Hematopoietic multipotent progenitor cell treated with erythropoietin and hydrocortisone succinate and interleukin-3 and kit ligand, for 15 days (in vitro differentiated cells): ENCODE results near the gene P2RY6.
"Not testable (repeated sequence)": the region's sequence is repeated elsewhere in the genome, so short reads cannot be mapped to it uniquely, and the experiment has no call there.

ENCODE experiments used
- DNase-seq: peaks from one replicate; pipeline ENCODE4 v3.0.0-alpha.2; 2015; ENCODE audit warnings: low spot score

P2RY6 gene

DNA sequence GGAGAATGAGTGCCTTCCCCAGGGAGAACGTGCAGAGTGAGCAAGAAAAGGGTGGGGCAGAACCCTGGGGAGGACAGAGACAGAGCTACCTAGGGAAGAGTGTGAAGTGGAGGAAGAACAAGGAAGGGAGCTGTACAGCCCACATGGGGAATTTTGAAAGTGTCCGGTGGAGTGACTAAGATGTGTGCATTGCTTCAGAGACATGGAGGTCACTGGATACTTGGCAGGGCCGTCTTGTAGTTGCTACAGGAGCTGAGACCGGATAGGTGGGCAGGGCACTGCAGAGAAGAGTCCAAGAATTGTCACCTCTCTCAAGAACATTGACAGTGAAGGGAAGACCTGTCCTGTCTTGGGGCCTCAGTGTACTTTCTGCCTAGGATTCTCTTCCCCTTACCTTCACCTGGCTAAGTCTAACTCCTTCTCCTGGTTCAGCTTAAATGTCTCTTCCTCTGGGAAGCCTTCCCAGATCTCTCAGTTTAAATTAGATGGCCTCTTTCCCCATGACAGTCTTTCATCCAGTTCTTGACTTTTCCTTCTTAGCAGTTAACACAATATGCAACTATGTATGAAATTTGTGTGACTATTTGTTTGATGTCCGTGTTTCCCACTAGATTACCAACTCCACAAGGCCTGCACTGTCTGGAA lies 9.2 kb upstream of the P2RY6 start:
- DNase-seq: no peak

DNA sequence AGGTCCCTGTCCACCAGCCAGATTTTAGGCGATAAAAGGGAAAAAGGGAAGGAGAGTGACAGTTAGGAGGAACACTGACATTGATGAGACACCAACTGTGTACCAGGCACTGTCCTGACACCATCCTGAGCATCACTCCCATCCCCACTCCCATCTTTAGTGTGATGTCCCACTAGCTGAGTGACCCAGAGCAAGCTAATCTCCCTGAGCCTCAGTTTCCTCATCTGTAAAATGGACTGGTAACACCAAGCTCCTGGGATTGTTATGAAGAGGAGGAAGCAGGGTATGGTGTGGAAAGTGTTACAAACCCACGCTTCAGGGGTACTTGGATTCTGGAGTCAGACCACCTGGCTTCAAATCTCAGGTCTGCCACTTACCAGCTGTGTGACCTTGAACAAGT lies 8.5 kb upstream of the P2RY6 start:
- no peak for DNase-seq

DNA sequence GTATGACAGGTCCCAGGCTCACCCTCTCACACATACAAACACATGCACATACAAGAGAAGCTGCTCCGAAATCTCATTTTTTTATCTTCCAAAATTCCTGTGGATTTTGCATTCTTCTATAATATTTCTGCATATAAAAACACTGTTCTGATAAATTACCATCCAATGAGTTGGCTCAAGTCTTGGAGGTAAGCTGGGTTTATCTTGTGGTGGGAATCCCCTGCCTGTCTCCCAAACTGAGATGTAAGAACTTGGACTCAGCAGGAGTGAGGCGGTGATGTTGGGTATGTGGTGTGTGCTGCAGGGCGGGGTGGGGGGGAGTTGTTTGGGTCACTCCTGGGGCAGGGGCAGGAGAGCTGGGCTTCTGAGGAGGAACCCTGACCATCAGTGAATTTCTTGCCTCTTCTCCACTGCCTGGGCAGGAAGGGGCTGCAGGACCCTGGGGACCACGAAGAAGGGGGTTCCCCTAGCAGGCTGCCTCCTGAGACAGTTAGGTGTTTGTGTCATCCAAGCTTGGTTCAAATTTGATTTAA lies 6.8 kb upstream of the P2RY6 start:
- no peak for DNase-seq

DNA sequence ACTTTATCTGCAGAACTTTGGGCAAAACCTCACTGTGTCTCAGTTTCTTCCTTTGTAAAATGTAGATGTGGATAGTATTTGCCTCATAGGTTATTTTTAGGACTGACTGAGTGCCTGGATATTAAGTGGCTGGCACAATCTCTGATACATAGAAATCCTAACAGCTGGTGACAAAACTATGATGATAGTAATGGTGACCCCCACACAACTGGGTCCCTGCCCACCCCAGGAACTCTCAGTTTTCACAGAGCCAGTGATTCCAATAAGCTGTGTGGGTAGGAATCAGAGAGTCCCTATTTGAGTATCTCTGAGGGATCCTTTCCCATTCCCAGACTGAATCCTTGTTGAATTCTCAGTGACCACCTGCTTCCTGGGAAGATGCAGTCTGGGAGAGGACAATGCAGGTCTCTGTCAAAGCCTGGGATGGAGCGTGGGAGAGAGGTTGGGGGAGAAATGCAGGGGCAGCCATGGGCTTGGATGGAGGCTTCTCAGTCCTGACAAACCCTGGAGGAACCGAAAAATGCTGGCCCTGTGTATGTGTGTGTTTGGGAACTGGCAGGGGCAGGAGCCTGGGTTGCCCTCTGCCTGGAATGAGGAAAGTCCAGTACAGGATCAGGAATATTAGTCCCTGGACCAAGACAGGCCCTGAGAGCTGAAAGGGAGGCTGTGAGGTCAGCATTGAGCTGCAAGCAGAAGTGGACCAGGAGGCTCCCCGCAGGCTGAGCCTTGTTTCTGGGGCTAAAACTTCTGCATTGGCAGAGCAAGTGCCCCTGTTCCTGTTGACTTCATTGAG lies 6.1 kb upstream of the P2RY6 start:
- no peak for DNase-seq

DNA sequence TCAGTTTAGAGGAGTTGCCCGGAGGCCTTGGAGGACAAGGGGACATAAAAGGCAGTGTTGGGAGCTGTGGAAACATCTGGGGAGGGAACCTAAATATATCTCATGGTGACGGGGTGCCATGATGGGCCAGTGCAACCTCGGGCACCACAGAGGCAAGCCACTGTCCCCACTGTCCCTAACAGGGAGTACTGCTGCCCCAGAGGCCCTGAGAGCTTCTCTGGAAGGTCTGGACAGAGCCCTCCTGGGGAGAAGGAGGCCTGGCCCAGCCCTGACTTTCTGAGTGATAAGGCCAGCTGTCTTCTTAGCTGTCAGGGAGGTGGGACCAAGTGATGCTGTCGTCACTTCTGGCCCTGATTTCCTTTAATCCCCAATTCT lies 5.5 kb upstream of the P2RY6 start:
- DNase-seq: no peak

DNA sequence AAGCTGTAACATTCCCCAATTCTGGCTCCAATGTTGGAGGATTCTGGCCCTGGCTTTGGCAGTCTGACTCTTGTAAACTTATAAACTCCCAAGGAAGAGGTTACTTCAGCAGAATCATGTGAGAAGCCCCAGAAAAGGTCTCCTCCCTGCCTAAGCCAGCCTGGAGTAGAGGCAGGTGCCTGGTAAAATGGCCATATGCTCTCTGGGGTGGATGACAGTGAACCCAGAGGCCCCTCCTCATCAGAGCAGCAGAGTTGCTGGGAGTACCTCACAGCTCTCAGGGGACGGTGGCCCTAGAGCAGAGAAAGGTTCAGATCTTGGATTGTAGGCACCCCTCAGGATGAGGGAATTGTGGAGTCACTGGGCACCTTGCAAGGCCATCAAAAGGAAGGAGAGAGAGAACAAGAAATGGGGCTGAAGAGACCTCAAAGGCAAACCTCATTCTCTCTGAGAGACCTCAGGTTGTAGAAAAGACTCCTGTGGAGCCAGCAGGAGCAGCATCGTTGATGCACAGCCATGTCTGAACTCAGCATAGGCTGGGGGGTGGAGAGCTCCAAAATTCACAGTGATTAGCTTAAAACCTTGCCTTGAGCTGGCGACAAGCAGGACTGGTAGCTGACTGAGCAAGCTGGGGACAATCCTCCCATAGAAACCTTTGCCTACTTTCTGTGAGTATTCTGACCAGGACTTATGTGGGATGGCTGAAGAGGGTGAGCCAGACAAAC lies 4.9 kb upstream of the P2RY6 start:
- DNase-seq: no peak

DNA sequence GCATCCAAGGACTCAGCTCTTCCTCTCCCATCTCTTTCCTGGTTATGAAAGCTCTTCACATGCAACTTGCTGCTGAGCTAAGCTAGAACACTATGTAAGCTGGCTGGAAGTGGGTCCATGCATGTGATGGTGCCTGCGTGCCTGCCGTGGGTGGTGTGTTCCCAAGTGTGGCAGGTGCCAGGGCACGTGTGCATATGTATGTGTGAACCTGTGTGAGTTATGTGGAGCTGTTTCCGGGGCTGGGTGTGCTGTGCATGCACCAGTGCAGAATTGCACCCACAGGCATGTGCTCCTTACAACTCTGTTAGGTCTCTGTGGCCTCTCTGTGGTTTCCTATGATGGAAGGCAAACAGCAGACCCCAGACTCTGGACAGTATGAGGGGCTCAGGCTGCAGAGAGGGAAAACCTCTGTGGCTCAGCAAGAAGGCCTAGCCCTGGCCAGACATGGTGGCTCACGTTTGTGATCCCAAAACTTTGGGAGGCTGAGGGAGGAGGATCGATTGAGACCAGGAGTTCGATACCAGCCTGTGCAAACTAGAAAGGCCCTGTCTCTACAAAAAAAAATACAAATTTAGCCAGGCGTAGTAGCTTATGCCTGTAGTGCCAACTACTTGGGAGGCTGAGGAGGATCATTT lies 4.1 kb upstream of the P2RY6 start:
- no peak for DNase-seq

DNA sequence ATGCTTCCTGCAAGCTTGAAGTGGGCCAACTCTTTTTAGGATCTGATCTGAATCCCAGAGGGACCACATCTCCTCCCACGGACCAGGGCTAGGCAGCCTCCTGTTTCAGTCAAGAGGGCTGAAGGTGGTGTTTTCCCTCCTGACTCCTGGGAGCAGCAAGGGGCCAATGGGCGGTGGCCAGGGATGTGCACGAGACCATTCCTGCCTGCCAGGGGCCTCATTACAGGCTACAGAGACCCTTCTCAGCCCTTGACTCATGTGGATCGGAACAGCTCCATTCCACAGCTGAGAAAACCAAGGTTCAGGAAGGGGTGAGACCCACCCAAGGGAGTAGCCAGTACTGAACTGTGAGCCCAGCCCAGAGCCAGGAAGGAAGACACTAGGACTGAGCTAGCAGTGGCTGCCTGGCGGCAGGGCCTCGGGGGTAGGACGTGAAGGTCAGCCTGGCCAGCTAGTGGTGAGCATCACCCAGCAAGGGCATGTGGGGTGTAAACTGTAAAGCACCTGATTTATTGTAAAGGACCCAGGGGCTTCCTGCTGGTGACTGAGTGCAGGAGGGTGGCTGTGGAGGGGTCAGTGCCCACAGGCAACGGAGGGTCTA lies 3.4 kb upstream of the P2RY6 start:
- no peak for DNase-seq

DNA sequence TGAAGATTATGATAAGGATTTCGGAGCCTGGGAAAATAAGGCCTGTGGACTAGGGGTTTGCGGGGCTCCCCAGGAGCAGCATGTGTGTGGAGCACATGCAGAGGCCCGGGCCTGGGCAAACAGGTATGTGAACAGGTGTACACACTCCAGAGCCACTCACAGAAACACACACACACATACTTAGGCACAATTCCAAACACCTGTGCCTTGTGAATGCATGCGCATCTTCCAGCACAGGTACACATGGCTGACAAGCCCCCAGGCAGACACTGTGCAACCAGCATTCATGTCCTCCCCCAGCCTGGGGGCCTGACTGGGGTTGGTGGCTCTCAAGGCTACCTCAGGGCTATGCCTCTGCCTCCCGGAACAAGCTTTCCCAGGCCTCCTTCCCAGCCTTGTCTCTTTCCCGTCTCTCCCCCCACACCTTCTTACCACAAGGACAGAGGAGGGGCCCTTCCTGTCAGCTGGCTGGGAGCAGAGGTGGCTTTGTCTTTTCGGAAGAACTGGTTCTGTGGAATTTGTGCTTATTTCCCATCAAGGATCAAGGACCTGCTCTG lies 2.6 kb upstream of the P2RY6 start:
- DNase-seq: no peak

DNA sequence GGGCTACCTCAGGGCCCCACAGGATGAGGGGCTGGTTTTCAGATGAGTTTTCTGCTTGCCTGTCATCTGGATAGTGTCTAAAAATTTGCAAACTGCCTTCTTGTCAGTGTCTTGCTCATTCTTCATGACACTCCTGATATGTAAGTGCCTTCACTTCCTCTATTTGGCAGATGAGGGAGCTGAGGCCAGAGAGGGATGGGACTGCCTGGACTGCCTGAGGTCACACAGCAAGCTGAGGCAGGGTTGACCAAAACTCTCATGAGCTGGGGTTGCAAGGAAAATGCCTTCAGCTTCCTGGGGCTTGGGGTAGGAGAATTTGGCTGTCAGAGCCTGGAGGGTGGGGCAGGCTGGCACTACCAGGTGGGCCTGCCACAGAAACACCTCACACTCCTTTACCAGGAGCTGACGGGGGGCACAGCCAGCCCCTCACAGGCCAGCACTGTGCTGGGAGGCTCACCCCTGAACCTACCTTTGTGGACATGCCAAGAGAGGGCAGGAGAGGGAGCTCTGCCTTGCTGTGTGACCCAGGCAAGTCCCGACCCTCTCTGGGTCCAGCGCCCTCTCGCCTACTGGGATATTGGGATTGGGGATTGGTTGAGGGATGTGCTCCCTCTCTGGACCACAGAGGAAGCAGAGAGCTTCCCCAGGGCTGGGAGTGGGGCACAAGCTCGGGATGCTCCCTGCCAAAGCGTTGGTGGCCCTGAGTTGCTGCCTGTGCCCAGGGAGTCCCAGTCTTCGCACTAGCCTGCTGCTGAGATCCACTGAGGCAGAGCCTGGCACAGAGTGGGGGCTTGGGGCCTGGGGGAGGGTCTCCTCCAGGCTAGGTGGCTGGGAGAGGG lies 1.9 kb upstream of the P2RY6 start:
- no peak for DNase-seq

DNA sequence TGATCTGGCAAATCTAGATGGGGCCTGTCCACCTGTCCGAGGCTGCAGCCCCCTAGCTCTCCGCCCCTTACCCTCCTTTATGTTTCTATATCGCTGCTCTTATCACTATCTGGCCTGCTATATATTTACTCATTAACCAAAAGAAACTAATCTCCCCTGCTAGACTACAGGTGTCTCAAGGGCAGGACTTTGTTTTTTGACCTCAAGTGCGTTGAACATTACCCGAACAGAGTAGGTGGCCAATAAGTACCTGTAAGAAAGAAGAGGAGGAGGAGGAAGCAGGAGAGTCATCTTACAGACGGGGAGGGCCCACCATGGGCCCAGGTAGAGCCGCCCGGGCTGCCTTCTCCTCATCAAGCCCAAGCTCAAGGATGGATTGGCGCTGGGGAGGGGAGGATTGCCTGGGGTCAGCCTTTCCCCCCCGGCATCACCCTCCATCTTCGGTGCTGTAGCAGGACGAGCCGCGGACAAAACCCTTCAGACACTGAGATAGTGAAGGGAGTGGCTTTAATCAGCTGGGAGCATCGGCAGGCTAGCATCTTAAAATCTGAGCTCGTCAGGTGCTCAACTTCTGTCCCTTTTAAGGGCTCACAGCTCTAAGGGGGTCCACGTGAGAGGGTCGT lies 1.2 kb upstream of the P2RY6 start:
- no peak for DNase-seq

DNA sequence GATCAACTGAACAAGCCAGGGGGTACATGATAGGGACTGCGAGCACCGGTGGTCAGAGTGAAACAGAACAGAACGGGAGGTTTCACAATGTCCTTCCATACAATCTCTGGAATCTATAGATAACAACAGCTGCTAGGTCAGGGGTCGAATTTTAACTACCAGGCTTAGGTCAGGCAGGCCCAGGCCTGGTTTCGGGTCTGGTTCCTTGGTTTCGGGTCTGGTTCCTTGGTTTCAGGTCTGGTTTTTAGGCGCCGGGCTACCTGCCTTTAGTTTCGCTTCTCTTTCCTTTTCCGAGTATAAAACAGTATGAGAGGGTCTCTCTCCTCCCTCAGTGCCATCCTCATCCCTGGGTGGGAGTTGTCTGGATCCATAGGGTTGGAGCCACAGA lies 666 bp upstream of the P2RY6 start:
- not testable (repeated sequence) for DNase-seq

DNA sequence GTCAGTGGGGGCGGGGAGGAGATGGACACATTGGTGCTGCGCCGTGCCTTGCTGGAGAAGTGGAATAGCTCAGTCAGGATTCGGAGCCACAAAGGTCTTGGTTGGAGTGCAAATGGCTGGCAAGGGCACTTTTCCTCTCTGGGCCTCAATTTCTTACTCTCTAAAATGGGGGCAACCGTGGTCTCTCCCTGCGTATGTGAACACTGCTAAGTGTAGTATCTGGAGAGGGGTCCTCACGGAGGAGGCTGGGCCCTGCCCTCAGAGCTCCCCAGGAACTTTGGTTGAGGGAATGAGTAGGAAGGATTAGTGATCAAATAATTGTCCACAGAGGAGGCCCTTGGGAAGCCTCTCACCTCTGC lies 521 bp downstream of the P2RY6 start:
- DNase-seq: no peak

DNA sequence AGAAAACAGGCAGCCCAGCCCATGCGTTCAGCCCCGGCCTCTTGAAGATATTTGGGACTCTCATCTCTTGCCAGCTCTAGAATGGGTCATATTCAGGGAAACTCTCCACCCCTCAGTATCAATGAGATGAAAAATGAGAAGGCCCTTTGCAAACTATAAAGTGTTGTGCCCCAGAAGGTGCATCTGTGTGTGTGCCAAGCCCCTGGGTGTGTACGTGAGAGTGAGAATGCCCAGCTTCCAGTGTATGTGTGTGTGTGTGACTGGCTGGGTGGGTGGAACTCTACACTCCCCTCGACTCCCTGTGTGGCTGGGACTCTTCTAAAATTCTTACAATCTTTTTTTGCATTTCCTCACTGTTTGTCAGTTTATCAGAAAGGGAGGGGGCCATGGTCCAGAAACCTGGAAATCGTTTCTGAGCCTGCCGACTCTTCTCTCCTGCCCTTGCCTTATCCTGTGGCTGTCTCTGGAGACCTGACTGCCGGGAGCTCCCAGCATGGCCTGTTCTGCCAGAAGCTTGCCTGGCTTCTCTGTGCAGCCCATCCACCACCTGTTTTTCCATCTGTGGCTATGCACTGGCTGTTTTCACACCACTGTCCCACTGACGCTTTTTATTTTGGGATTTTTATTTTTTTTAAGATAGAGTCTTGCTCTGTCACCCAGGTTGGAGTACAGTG lies 1.2 kb downstream of the P2RY6 start:
- DNase-seq: no peak

DNA sequence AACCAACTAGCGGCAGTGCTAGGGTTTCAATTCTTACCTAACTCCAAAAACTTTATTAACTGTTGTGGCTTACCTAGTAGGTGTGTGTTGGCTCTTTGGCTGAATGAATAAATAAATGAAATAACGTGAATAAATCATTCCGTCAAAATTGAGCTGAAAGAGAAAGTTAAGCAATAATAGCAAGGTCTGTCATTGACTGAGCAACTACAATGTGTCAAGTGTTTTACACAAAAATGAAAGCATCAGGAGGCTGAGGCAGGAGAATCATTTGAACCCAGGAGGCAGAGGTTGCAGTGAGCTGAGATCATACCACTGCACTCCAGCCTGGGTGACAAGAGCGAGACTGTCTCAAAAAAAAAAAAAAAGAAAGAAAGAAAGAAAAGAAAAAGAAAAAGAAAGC lies 2.1 kb downstream of the P2RY6 start:
- DNase-seq: not testable (repeated sequence)

DNA sequence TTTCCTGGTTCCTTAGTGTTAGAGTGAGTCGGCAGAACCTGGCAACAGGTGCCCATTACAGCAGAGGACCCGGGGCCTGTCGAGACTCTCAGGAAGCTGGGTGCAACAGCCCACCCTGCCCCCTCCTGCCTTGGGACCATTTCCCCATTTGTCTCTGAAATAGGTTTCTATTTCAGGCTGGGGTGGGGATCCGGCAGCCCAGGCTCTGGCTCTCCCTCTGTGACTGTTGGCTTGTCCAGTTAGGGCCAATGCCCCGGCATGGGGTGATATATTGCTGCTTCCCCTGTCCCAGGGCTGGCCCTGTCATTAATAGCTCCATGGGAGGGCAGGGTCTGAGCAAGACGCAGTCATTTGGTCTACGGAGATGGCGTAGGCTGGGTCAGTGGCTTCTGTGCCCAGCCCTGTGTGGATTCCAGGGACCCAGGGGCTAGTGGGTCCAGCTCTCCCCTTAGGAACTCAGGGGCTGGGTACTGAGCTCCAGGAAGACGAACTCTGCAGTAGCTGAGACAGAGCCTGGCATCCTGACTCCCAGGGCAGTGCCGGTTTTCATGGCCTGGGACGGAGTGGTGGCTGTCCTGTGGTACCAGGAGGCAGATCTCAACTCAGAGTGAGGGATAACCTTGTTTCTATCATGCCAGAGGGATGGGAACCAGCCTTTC lies 2.7 kb downstream of the P2RY6 start:
- no peak for DNase-seq

DNA sequence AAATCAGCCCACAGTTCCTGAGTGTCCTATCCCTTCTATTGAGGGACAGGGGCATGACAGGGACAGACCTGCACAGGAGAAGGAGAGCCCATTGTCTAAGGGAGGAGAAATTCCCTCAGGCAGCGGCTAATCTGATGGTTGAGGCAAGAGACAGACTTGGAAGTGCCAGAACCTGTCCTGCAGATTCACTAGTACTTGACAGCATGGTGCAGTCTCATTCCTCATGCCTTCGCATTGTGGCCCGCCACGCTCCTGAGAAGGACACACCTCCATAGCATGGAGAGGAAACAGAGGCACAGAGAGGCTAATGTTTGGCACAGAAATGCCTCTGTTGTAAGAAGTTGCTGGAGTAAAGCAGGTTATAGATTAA lies 3.2 kb downstream of the P2RY6 start:
- DNase-seq: no peak

DNA sequence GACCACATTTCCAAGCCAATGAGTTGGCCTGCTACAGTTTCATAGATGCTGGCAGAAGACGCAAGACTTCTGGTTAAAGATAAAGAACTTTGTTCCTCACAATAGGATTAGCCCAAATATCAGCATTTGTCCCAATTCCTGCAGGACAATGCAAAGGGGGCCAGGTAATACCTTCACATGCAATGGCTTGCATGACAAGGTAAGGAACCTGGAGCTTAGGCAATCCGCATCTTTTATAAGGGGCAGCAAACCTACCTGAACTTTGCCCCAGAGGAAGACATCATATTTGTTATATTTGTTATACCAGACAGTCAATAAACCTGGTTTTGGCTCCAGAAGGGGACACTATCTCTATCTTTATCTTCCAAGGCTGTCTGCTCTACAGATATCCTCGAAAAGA lies 5.3 kb downstream of the P2RY6 start:
- DNase-seq: no peak

DNA sequence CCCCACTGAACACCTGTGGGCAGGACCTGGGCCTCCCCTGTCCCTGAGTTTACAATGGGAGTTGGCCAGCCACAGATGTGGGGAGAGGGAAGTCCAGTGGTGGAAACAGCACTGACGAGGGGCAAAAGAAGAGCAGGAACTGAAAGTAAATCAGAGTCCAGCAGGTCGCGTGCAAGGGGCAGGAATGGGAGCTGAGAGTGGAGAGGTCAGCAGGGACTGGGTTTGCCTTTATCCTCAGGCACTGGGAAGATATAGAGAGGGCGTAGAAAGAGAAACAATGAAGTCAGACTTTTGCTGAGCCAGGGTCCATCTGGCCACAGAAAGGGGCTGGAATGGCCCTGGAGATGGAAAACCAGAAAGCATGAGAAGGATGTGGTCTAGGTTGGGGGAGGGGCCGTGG lies 8.5 kb downstream of the P2RY6 start:
- no peak for DNase-seq
